Right cardiac atrium (tissue), 5 donors: ENCODE results near the gene FOXC2. TPM values are rescaled to one million over a fixed set of nuclear protein-coding genes. Genes with fewer than 3 reads are reported as not detected.

Experiments used
- ATAC-seq, 2 donors: fragments of 200-7000 bp; cut with Tn5 transposase; one replicate each; pipeline versions ENCODE4 v1.8.0 to v1.9.1; 2020; ENCODE audit warnings: moderate library complexity in 2 of 2, mild to moderate bottlenecking in 1 of 2
- DNase-seq, 3 donors: peaks; one replicate each; pipeline ENCODE4 v3.0.0-alpha.2; 2020
- H3K27ac ChIP-seq: one replicate; pipeline ENCODE4 v1.5.1; 2013; ENCODE audit warnings: mild to moderate bottlenecking, low read length, control low read depth, moderate library complexity
- H3K27me3 ChIP-seq: one replicate; pipeline ENCODE4 v1.6.1; 2013; ENCODE audit not compliant: control insufficient read depth, insufficient read depth
- H3K4me1 ChIP-seq: one replicate; pipeline ENCODE4 v1.6.1; 2013; ENCODE audit warnings: low read length; ENCODE audit not compliant: control insufficient read depth, insufficient read depth
- H3K4me3 ChIP-seq: one replicate; pipeline ENCODE4 v1.5.1; 2013; ENCODE audit warnings: low read length, control low read depth
- H3K9me3 ChIP-seq: one replicate; pipeline ENCODE4 v1.6.1; 2013; ENCODE audit warnings: low read length; ENCODE audit not compliant: control insufficient read depth
- WGBS: extraction: QIAGEN DNeasy Blood & Tissue Kit; methylation state at CpG from one replicate; pipeline ENCODE4 v1.1.7; 2013; 5-methylcytosine and 5-hydroxymethylcytosine counted together
- intact Hi-C, 4 donors: fragments of 100-400 bp; cut with DNase I; formaldehyde crosslinking; loops; one replicate each; pipeline versions ENCODE4 v1.11.0 to v1.14.0; 2022 to 2023
- polyA plus RNA-seq: library from polyadenylated mRNA; stranded (reverse); fragments of 200-250 nt; gene quantifications from one replicate; pipeline ENCODE4 v1.2.3, GENCODE V29; 2013
- total RNA-seq, 4 donors: library from RNA; stranded (reverse); fragmentation: NEBNext Ultra II Directional; extraction: Animal tissue kit (Norgen Biotek cat#: 25700); gene quantifications; one replicate each; pipeline ENCODE4 v1.2.1, GENCODE V29; 2021
- donor health status: healthy with polysubstance abuse.
- donor health status: DM: no; HTN: yes; CAD: no.
- donor health status: DM: no; HTN: no; CAD: no.
- donor health status: DM: no; HTN: yes; CAD: no; lungs with severe emphysema.
- donor health status: DM: yes; HTN: yes; CAD: no.

The FOXC2 gene
- total and polyA plus RNA-seq, 5 donors: 1.1 to 3.7 (median 2.6) TPM

- Histone ChIP-seq H3K4me1 (no peaks in the 10 kb centered on the region), H3K27ac (no peak overlapping the region), H3K27me3 (no peaks in the 10 kb centered on the region), H3K4me3 (no peak overlapping the region), H3K9me3 (no peaks in the 10 kb centered on the region)
- ATAC-seq: no peak
- intact Hi-C loops: no loop called here
- WGBS: 90% methylated on average over 8 of the region's 8 CpGs
- no peak for DNase-seq
These were observed 32.8 kb upstream of the FOXC2 start for GRCh38 chr16:86533767-86534351.

GRCh38 chr16:86534779-86535615, 31.6 kb upstream of the FOXC2 start:
- 85% methylated on average over 18 of the region's 18 CpGs for WGBS
- Histone ChIP-seq H3K4me1 (no peaks in the 10 kb centered on the region), H3K27me3 (no peaks in the 10 kb centered on the region), H3K4me3 (no peak overlapping the region), H3K9me3 (no peaks in the 10 kb centered on the region), H3K27ac (no peak overlapping the region)
- DNase-seq (peak in 1 of 3 donors; percentile 32), ATAC-seq (no peak)
- intact Hi-C loops: no loop called here

- no peaks in the 10 kb centered on the region for H3K27me3 ChIP-seq
- DNase-seq (no peak), ATAC-seq (no peak)
- H3K4me3 ChIP-seq: no peak overlapping the region
- intact Hi-C loops: no loop called here
- 94% methylated on average over 17 of the region's 17 CpGs for WGBS
- H3K27ac ChIP-seq: no peak overlapping the region
- no peaks in the 10 kb centered on the region for H3K9me3 ChIP-seq
- no peaks in the 10 kb centered on the region for H3K4me1 ChIP-seq
These were observed 30.0 kb upstream of the FOXC2 start for GRCh38 chr16:86536621-86537020.

- 95% methylated on average over 4 of the region's 4 CpGs for WGBS
- DNase-seq (no peak), ATAC-seq (no peak)
- Histone ChIP-seq H3K27me3 (no peaks in the 10 kb centered on the region), H3K4me3 (no peak overlapping the region), H3K9me3 (no peaks in the 10 kb centered on the region), H3K4me1 (no peaks in the 10 kb centered on the region), H3K27ac (no peak overlapping the region)
- intact Hi-C loops: no loop called here
These were observed 29.1 kb upstream of the FOXC2 start for GRCh38 chr16:86537486-86537885.

- Histone ChIP-seq H3K4me1 (no peaks in the 10 kb centered on the region), H3K27me3 (no peaks in the 10 kb centered on the region), H3K9me3 (no peaks in the 10 kb centered on the region), H3K4me3 (no peak overlapping the region), H3K27ac (no peak overlapping the region)
- intact Hi-C loops: no loop called here
- 91% methylated on average over 17 of the region's 17 CpGs for WGBS
- DNase-seq (peak in 1 of 3 donors; percentile 40), ATAC-seq (no peak)
These were observed 28.3 kb upstream of the FOXC2 start for GRCh38 chr16:86538196-86538780.

- H3K4me1 ChIP-seq: no peaks in the 10 kb centered on the region
- no peaks in the 10 kb centered on the region for H3K27me3 ChIP-seq
- no peak overlapping the region for H3K27ac ChIP-seq
- no peaks in the 10 kb centered on the region for H3K9me3 ChIP-seq
- H3K4me3 ChIP-seq: no peak overlapping the region
- intact Hi-C loops: no loop called here
- ATAC-seq (no peak), DNase-seq (no peak)
- WGBS: 87% methylated on average over 6 of the region's 6 CpGs
These were observed 25.7 kb upstream of the FOXC2 start for GRCh38 chr16:86540894-86541293.

- H3K27ac ChIP-seq: no peak overlapping the region
- no peak overlapping the region for H3K4me3 ChIP-seq
- DNase-seq: no peak
- H3K4me1 ChIP-seq: no peaks in the 10 kb centered on the region
- H3K9me3 ChIP-seq: no peaks in the 10 kb centered on the region
- intact Hi-C loops: no loop called here
- no peak for ATAC-seq
- 92% methylated on average over 11 of the region's 11 CpGs for WGBS
- no peaks in the 10 kb centered on the region for H3K27me3 ChIP-seq
These were observed 25.1 kb upstream of the FOXC2 start for GRCh38 chr16:86541560-86541959.

- H3K4me1 ChIP-seq: no peaks in the 10 kb centered on the region
- intact Hi-C loops: no loop called here
- DNase-seq: peak in 1 of 3 donors; percentile 21
These were observed 23.6 kb upstream of the FOXC2 start for GRCh38 chr16:86542756-86543750.

GRCh38 chr16:86545481-86545880, 21.1 kb upstream of the FOXC2 start:
- WGBS: 85% methylated on average over 12 of the region's 12 CpGs
- intact Hi-C loops: no loop called here
- Histone ChIP-seq H3K4me3 (no peak overlapping the region), H3K27me3 (no peaks in the 10 kb centered on the region), H3K4me1 (no peaks in the 10 kb centered on the region), H3K9me3 (no peaks in the 10 kb centered on the region), H3K27ac (no peak overlapping the region)
- DNase-seq (no peak), ATAC-seq (no peak)

More at GRCh38 chr16:86542756-86543750, 23.6 kb upstream of the FOXC2 start:
- Histone ChIP-seq H3K27me3 (no peaks in the 10 kb centered on the region), H3K27ac (no peak overlapping the region), H3K4me3 (no peak overlapping the region), H3K9me3 (no peaks in the 10 kb centered on the region)
- 93% methylated on average over 21 of the region's 21 CpGs for WGBS
- ATAC-seq: no peak

- 77% methylated on average over 19 of the region's 19 CpGs for WGBS
- intact Hi-C loops: no loop called here
- H3K4me3 ChIP-seq: no peak overlapping the region
- ATAC-seq (no peak), DNase-seq (no peak)
- no peak overlapping the region for H3K27ac ChIP-seq
- H3K9me3 ChIP-seq: no peaks in the 10 kb centered on the region
- no peaks in the 10 kb centered on the region for H3K4me1 ChIP-seq
- no peaks in the 10 kb centered on the region for H3K27me3 ChIP-seq
These were observed 20.5 kb upstream of the FOXC2 start for GRCh38 chr16:86545954-86546637.
